ENCODE results near the gene SDHAF1. TPM values are rescaled to one million over a fixed set of nuclear protein-coding genes. Genes with fewer than 3 reads are reported as not detected.

The SDHAF1 gene
- total RNA-seq, 2 donors from 2014 or later, result 12.9 to 14.1 TPM

GRCh38 chr19:36041831-36042230, 46.8 kb downstream of the SDHAF1 start:
- Histone ChIP-seq H3K9ac (ENCODE audit: extremely low read depth, low read length, poor library complexity, severe bottlenecking) (no peak overlapping the region), H3K9me3 (ENCODE audit: control insufficient read depth, low read length) (no peaks in the 10 kb centered on the region), H3K4me3 (ENCODE audit: low read length) (no peak overlapping the region), H3K36me3 (ENCODE audit: control insufficient read depth, insufficient read depth, low read length) (no peaks in the 10 kb centered on the region), H3K27ac (ENCODE audit: low read depth, low read length) (no peak overlapping the region), H3K4me1 (ENCODE audit: control insufficient read depth, insufficient read depth, low read length) (no peaks in the 10 kb centered on the region), H3K27me3 (ENCODE audit: control insufficient read depth, insufficient read depth, low read length, poor library complexity, severe bottlenecking) (no peaks in the 10 kb centered on the region)
- peaks cover 20% of the 10 kb centered on the region for H3K36me3 Mint-ChIP-seq (ENCODE audit: low read depth)
- peak overlapping the region; percentile 24 for H3K27ac Mint-ChIP-seq
- TF ChIP-seq CTCF (conservative IDR thresholded peaks at IDR 0.05), result no peak
- H3K27me3 Mint-ChIP-seq (ENCODE audit: insufficient read depth), result no peaks in the 10 kb centered on the region
- no peaks in the 10 kb centered on the region for H3K9me3 Mint-ChIP-seq
- no peaks in the 10 kb centered on the region for H3K4me1 Mint-ChIP-seq
- H3K4me3 Mint-ChIP-seq, result no peak overlapping the region
- WGBS, 2 experiments (ENCODE audit: insufficient coverage in 1 of 2, insufficient read length in 1 of 2), result 41 to 55% methylated on average over 2 to 3 of the region's 3 CpGs
- DNase-seq, result no peak

DNA sequence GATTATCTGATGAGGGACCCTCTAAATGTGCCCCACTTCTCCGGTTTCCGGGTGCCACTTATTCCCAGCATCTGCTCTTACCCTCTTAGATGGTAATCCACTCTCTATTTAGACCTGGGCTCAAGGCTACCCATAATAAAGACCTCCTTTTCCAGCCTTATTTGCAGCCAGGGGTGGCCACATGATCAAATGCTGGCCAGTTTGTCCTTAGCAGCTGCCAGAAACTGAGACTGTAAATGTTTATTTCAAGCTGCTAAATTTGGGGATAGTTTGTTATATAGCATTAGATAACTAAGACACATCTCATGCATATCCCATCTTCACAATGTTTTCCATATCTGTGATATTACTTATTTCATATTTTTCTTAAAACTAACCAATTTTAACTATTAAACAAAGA, 49.0 kb downstream of the SDHAF1 start:
- H3K4me3 ChIP-seq (ENCODE audit: low read length), result no peak overlapping the region
- no peaks in the 10 kb centered on the region for H3K27me3 ChIP-seq (ENCODE audit: control insufficient read depth, insufficient read depth, low read length, poor library complexity, severe bottlenecking)
- no peaks in the 10 kb centered on the region for H3K27me3 Mint-ChIP-seq (ENCODE audit: insufficient read depth)
- H3K9ac ChIP-seq (ENCODE audit: extremely low read depth, low read length, poor library complexity, severe bottlenecking), result no peak overlapping the region
- H3K27ac ChIP-seq (ENCODE audit: low read depth, low read length), result no peak overlapping the region
- no peaks in the 10 kb centered on the region for H3K4me1 ChIP-seq (ENCODE audit: control insufficient read depth, insufficient read depth, low read length)
- H3K9me3 Mint-ChIP-seq, result no peaks in the 10 kb centered on the region
- TF ChIP-seq CTCF (conservative IDR thresholded peaks at IDR 0.05), result no peak
- no peak overlapping the region for H3K4me3 Mint-ChIP-seq
- H3K4me1 Mint-ChIP-seq, result no peaks in the 10 kb centered on the region
- H3K27ac Mint-ChIP-seq, result no peak overlapping the region
- no peak for DNase-seq
- H3K9me3 ChIP-seq (ENCODE audit: control insufficient read depth, low read length), result no peaks in the 10 kb centered on the region
- 100% methylated on average over 2 of the region's 2 CpGs; no CpG with 5 or more reads in 1 of the 2 experiments for WGBS, 2 experiments (ENCODE audit: insufficient coverage in 1 of 2, insufficient read length in 1 of 2)
- H3K36me3 ChIP-seq (ENCODE audit: control insufficient read depth, insufficient read depth, low read length), result no peaks in the 10 kb centered on the region
- H3K36me3 Mint-ChIP-seq (ENCODE audit: low read depth), result peaks cover 20% of the 10 kb centered on the region

Other genes with a start within 250 kb of the SDHAF1 start
- 10 to 100 TPM; 17.3 to 23.2 TPM for gene U2AF1L4, start 249.8 kb upstream of the SDHAF1 start, total RNA-seq
- gene PSENEN, start 249.5 kb upstream of the SDHAF1 start, total RNA-seq, result 100 to 1,000 TPM; 101 to 109 TPM
- 1 to 10 TPM; 6.6 to 7.6 TPM for gene LIN37, start 246.6 kb upstream of the SDHAF1 start, total RNA-seq
- under 1 TPM; 0.33 to 0.90 TPM for gene HSPB6, start 238.2 kb upstream of the SDHAF1 start, total RNA-seq
- 10 to 100 TPM; 37.8 to 45.4 TPM for gene PROSER3, start 237.0 kb upstream of the SDHAF1 start, total RNA-seq
- 10 to 100 TPM; 12.7 to 15.0 TPM for gene ARHGAP33, start 219.6 kb upstream of the SDHAF1 start, total RNA-seq
- 1 to 10 TPM; 1.0 to 1.5 TPM for gene PRODH2, start 182.3 kb upstream of the SDHAF1 start, total RNA-seq
- under 1 TPM; 0.24 to 0.80 TPM for gene NPHS1, start 142.7 kb upstream of the SDHAF1 start, total RNA-seq
- gene KIRREL2, start 138.3 kb upstream of the SDHAF1 start, total RNA-seq, result 1 to 10 TPM; 1.4 to 2.3 TPM
- 10 to 100 TPM in 1 of 2 donors, 1 to 10 TPM in 1; 4.1 to 10.6 TPM for gene APLP1, start 126.6 kb upstream of the SDHAF1 start, total RNA-seq
- 10 to 100 TPM; 20.8 to 24.4 TPM for gene NFKBID, start 94.6 kb upstream of the SDHAF1 start, total RNA-seq
- gene HCST, start 92.7 kb upstream of the SDHAF1 start, total RNA-seq, result 1 to 10 TPM; 1.3 to 1.5 TPM
- not detected for gene TYROBP, start 86.9 kb upstream of the SDHAF1 start, total RNA-seq
- 10 to 100 TPM; 18.7 to 24.3 TPM for gene LRFN3, start 58.8 kb upstream of the SDHAF1 start, total RNA-seq
- 10 to 100 TPM; 17.1 to 19.3 TPM for gene SYNE4, start 13.6 kb downstream of the SDHAF1 start, total RNA-seq
- 10 to 100 TPM; 36.3 to 38.7 TPM for gene ALKBH6, start 19.0 kb downstream of the SDHAF1 start, total RNA-seq
- gene CLIP3, start 37.7 kb downstream of the SDHAF1 start, total RNA-seq, result 10 to 100 TPM; 12.6 to 19.7 TPM
- 1 to 10 TPM; 6.7 to 8.9 TPM for gene THAP8, start 59.1 kb downstream of the SDHAF1 start, total RNA-seq
- gene WDR62, start 59.7 kb downstream of the SDHAF1 start, total RNA-seq, result 10 to 100 TPM; 23.5 to 34.4 TPM
- gene OVOL3, start 116.0 kb downstream of the SDHAF1 start, total RNA-seq, result not detected
- 100 to 1,000 TPM; 102 to 132 TPM for gene POLR2I, start 119.7 kb downstream of the SDHAF1 start, total RNA-seq
- gene TBCB, start 120.3 kb downstream of the SDHAF1 start, total RNA-seq, result 100 to 1,000 TPM; 189 to 194 TPM
- gene CAPNS1, start 144.9 kb downstream of the SDHAF1 start, total RNA-seq, result 100 to 1,000 TPM; 633 to 714 TPM
- 1 to 10 TPM; 1.4 to 2.4 TPM for gene COX7A1, start 157.3 kb downstream of the SDHAF1 start, total RNA-seq
- 1 to 10 TPM; 1.6 to 2.7 TPM for gene ZNF565, start 219.5 kb downstream of the SDHAF1 start, total RNA-seq
- gene ZNF146, start 219.9 kb downstream of the SDHAF1 start, total RNA-seq, result 100 to 1,000 TPM; 105 to 128 TPM

Measured in endodermal cell (in vitro differentiated cells).